H1 (cell line): Measurements from ENCODE around the gene MRPL40. TPM values are rescaled to one million over a fixed set of nuclear protein-coding genes. Genes with fewer than 3 reads are reported as not detected.

Source experiments
- CTCF ChIA-PET: fragments of 300-600 bp; sonication (Branson Sonifier 250); formaldehyde crosslinking; loops from one replicate; lab custom pipeline; 2021; ENCODE audit not compliant: partially characterized antibody; lab: Charles Lee
- POLR2A ChIA-PET: fragments of 300-600 bp; sonication (Branson Sonifier 250); formaldehyde crosslinking; loops from one replicate; lab custom pipeline; 2021; ENCODE audit warnings: inconsistent platforms; ENCODE audit not compliant: partially characterized antibody; lab: Charles Lee
- DNase-seq, 2 experiments: peaks; one replicate each; pipeline versions ENCODE4 v3.0.0 to v3.0.0-alpha.2; 2010 to 2022; ENCODE audit warnings: low spot score in 2 of 2, low read depth in 1 of 2, mixed read lengths in 1 of 2
- FAIRE-seq: peaks from 2 replicates; lab custom pipeline; 2011; peaks lifted over from hg19 to GRCh38; lab: Jason Lieb, UNC
- H2AFZ ChIP-seq: 2 replicates; pipeline ENCODE4 v1.8.1; 2012; ENCODE audit warnings: low read length, inconsistent platforms
- H2AK5ac ChIP-seq: 2 replicates; pipeline ENCODE4 v1.6.1; 2013; ENCODE audit warnings: low read depth, low read length
- H2BK120ac ChIP-seq: replicated peaks from 2 replicates; pipeline ENCODE3; 2013; ENCODE audit warnings: low read depth, low read length, inconsistent platforms
- H2BK12ac ChIP-seq: 2 replicates; pipeline ENCODE4 v1.6.1; 2013; ENCODE audit warnings: low read depth, low read length
- H2BK15ac ChIP-seq: 2 replicates; pipeline ENCODE4 v1.6.1; 2013; ENCODE audit warnings: low read length
- H2BK20ac ChIP-seq: 2 replicates; pipeline ENCODE4 v1.6.1; 2013; ENCODE audit warnings: low read length
- H2BK5ac ChIP-seq: 2 replicates; pipeline ENCODE4 v1.6.1; 2013; ENCODE audit warnings: low read depth, low read length
- H3K14ac ChIP-seq: 2 replicates; pipeline ENCODE4 v1.6.1; 2013; ENCODE audit warnings: inconsistent platforms; ENCODE audit not compliant: insufficient read length
- H3K18ac ChIP-seq: 2 replicates; pipeline ENCODE4 v1.6.1; 2013; ENCODE audit warnings: low read length; ENCODE audit errors: extremely low read depth
- H3K23ac ChIP-seq: 2 replicates; pipeline ENCODE4 v1.6.1; 2013; ENCODE audit warnings: inconsistent platforms; ENCODE audit not compliant: insufficient read length
- H3K23me2 ChIP-seq: 2 replicates; pipeline ENCODE4 v1.6.1; 2013; ENCODE audit warnings: low read depth, low read length
- H3K27ac ChIP-seq: 2 replicates; pipeline ENCODE4 v1.6.1; 2011; ENCODE audit warnings: low read depth, low read length, inconsistent platforms
- H3K27me3 ChIP-seq, 4 experiments: replicated peaks in 1 of 4; 1 replicate in 1 of 4; 2 replicates in 3 of 4; pipeline versions ENCODE4 v1.6.1 to v1.8.1; 2011 to 2013; ENCODE audit warnings: low read length in 3 of 4, mild to moderate bottlenecking in 3 of 4, inconsistent platforms in 2 of 4, mixed read lengths in 2 of 4, moderate library complexity in 1 of 4; ENCODE audit not compliant: control insufficient read depth in 3 of 4, insufficient read depth in 3 of 4; ENCODE audit errors: extremely low read depth in 1 of 4
- H3K36me3 ChIP-seq, 4 experiments: 2 replicates each; pipeline versions ENCODE4 v1.6.1 to v1.8.1; 2011 to 2013; ENCODE audit warnings: mild to moderate bottlenecking in 4 of 4, low read length in 3 of 4, moderate library complexity in 2 of 4, control low read depth in 1 of 4, inconsistent platforms in 1 of 4; ENCODE audit not compliant: insufficient read depth in 4 of 4, control insufficient read depth in 2 of 4
- H3K4ac ChIP-seq: replicated peaks from 2 replicates; pipeline ENCODE3; 2013; ENCODE audit warnings: low read length, low read depth, mixed read lengths, inconsistent platforms; ENCODE audit not compliant: insufficient read length
- H3K4me1 ChIP-seq, 4 experiments: replicated peaks in 1 of 4; 1 replicate in 1 of 4; 2 replicates in 3 of 4; pipeline versions ENCODE4 v1.6.1 to v1.8.1; 2011 to 2013; ENCODE audit warnings: low read length in 3 of 4, inconsistent platforms in 2 of 4, mixed read lengths in 1 of 4; ENCODE audit not compliant: insufficient read depth in 4 of 4, control insufficient read depth in 3 of 4
- H3K4me2 ChIP-seq, 2 experiments: 2 replicates each; pipeline versions ENCODE4 v1.6.1 to v1.8.1; 2011 to 2013; ENCODE audit warnings: low read depth in 2 of 2, low read length in 2 of 2, control low read depth in 1 of 2, inconsistent platforms in 1 of 2, mild to moderate bottlenecking in 1 of 2; ENCODE audit not compliant: insufficient read depth in 1 of 2
- H3K4me3 ChIP-seq, 4 experiments: fragments of 200-600, 300-600 bp in 1 of 4; sonication (generic), shearing (Covaris generic), sonication (Bioruptor Twin) in 1 of 4; 2 replicates each; pipeline versions ENCODE4 v1.5.1 to v1.8.1; 2011 to 2016; ENCODE audit warnings: low read length in 4 of 4, low read depth in 3 of 4, control low read depth in 2 of 4, inconsistent platforms in 2 of 4, mild to moderate bottlenecking in 2 of 4, mixed read lengths in 1 of 4, moderate library complexity in 1 of 4; ENCODE audit not compliant: insufficient read depth in 2 of 4; ENCODE audit errors: extremely low read depth in 1 of 4
- H3K56ac ChIP-seq: replicated peaks from 2 replicates; pipeline ENCODE3; 2013; ENCODE audit warnings: low read depth, mild to moderate bottlenecking, mixed read lengths, low read length, inconsistent platforms; ENCODE audit not compliant: insufficient read length
- H3K79me1 ChIP-seq: 2 replicates; pipeline ENCODE4 v1.6.1; 2013; ENCODE audit warnings: low read depth, low read length, control low read depth
- H3K79me2 ChIP-seq, 2 experiments: 2 replicates each; pipeline versions ENCODE4 v1.6.1 to v1.8.1; 2012 to 2013; ENCODE audit warnings: low read length in 2 of 2, mild to moderate bottlenecking in 2 of 2, inconsistent platforms in 1 of 2; ENCODE audit not compliant: insufficient read depth in 2 of 2, control insufficient read depth in 1 of 2
- H3K9ac ChIP-seq, 4 experiments: replicated peaks in 1 of 4; 1 replicate in 1 of 4; 2 replicates in 3 of 4; pipeline versions ENCODE4 v1.6.1 to v1.8.1; 2011 to 2013; ENCODE audit warnings: low read depth in 3 of 4, low read length in 3 of 4, control low read depth in 2 of 4, mild to moderate bottlenecking in 2 of 4, moderate library complexity in 2 of 4, inconsistent platforms in 1 of 4; ENCODE audit errors: extremely low read depth in 1 of 4
- H3K9me3 ChIP-seq, 2 experiments: 2 replicates each; pipeline versions ENCODE4 v1.6.1 to v1.8.1; 2012 to 2013; ENCODE audit warnings: mild to moderate bottlenecking in 2 of 2, moderate library complexity in 2 of 2, control low read depth in 1 of 2, inconsistent platforms in 1 of 2, low read depth in 1 of 2, low read length in 1 of 2, mixed read lengths in 1 of 2; ENCODE audit not compliant: insufficient read depth in 2 of 2
- H4K20me1 ChIP-seq, 2 experiments: replicated peaks in 1 of 2; 2 replicates each; pipeline versions ENCODE3 to v1.8.1; 2011 to 2013; ENCODE audit warnings: inconsistent platforms in 2 of 2, low read length in 2 of 2, mild to moderate bottlenecking in 1 of 2; ENCODE audit not compliant: insufficient read depth in 2 of 2, control insufficient read depth in 1 of 2
- H4K5ac ChIP-seq: 2 replicates; pipeline ENCODE4 v1.6.1; 2013; ENCODE audit warnings: low read length, low read depth, mixed read lengths, inconsistent platforms; ENCODE audit not compliant: insufficient read length
- H4K8ac ChIP-seq: 2 replicates; pipeline ENCODE4 v1.8.0; 2013; ENCODE audit warnings: mild to moderate bottlenecking, moderate library complexity, low read length, inconsistent platforms; ENCODE audit not compliant: insufficient read depth; ENCODE audit errors: extremely low read depth
- H4K91ac ChIP-seq: replicated peaks from 2 replicates; pipeline ENCODE3; 2013; ENCODE audit warnings: low read length, mixed read lengths, inconsistent platforms; ENCODE audit not compliant: insufficient read length
- BCL11A ChIP-seq, 2 experiments: IDR thresholded peaks; one replicate each; pipeline ENCODE4 v1.6.1; 2011; ENCODE audit warnings: low read depth in 2 of 2, low read length in 2 of 2, mild to moderate bottlenecking in 2 of 2
- CBX5 ChIP-seq: fragments of 300-800, 300-1000 bp; sonication (generic); IDR thresholded peaks from 2 replicates; pipeline ENCODE4 v1.7.1; 2016; ENCODE audit warnings: antibody characterized with exemption, low read length, low read depth
- CEBPB ChIP-seq: IDR thresholded peaks from 2 replicates; pipeline ENCODE4 v1.6.1; 2012; ENCODE audit warnings: low read depth, low read length
- CHD1 ChIP-seq: IDR thresholded peaks from 2 replicates; pipeline ENCODE4 v1.6.1; 2012; ENCODE audit warnings: low read depth, low read length, improper control_type of control experiment
- EGR1 ChIP-seq: IDR thresholded peaks from 2 replicates; pipeline ENCODE4 v1.6.1; 2011; ENCODE audit warnings: low read depth, low read length, borderline replicate concordance
- GABPA ChIP-seq: IDR thresholded peaks from 2 replicates; pipeline ENCODE4 v1.6.1; 2011; ENCODE audit warnings: mild to moderate bottlenecking, low read length, moderate library complexity, borderline replicate concordance; ENCODE audit not compliant: insufficient read depth
- HDAC2 ChIP-seq, 2 experiments: fragments of 300-600 bp in 1 of 2; sonication (generic) in 1 of 2; IDR thresholded peaks; 2 replicates each; pipeline ENCODE4 v1.6.1; 2011 to 2012; ENCODE audit warnings: low read depth in 2 of 2, low read length in 2 of 2, mild to moderate bottlenecking in 2 of 2, moderate library complexity in 2 of 2, borderline replicate concordance in 1 of 2, inconsistent platforms in 1 of 2
- RAD21 ChIP-seq, 2 experiments: IDR thresholded peaks in 1 of 2; conservative IDR thresholded peaks in 1 of 2; 2 replicates each; pipeline ENCODE4 v1.6.1; 2011; ENCODE audit warnings: low read depth in 2 of 2, low read length in 2 of 2, improper control_type of control experiment in 1 of 2, inconsistent platforms in 1 of 2, mild to moderate bottlenecking in 1 of 2, moderate library complexity in 1 of 2
- SUZ12 ChIP-seq: fragments of 200-600 bp; sonication (generic); IDR thresholded peaks from 2 replicates; pipeline ENCODE4 v1.6.1; 2012; ENCODE audit warnings: mild to moderate bottlenecking, inconsistent platforms, low read length, moderate library complexity, mixed read lengths
- TBP ChIP-seq: IDR thresholded peaks from 2 replicates; pipeline ENCODE4 v1.6.1; 2011; ENCODE audit warnings: low read depth, low read length, improper control_type of control experiment
- TCF12 ChIP-seq: IDR thresholded peaks from 2 replicates; pipeline ENCODE4 v1.6.1; 2011; ENCODE audit warnings: low read depth, mild to moderate bottlenecking, low read length
- USF2 ChIP-seq: IDR thresholded peaks from 2 replicates; pipeline ENCODE4 v1.6.1; 2011; ENCODE audit warnings: low read length, improper control_type of control experiment
- WGBS, 2 experiments: shearing (Covaris generic) in 1 of 2; methylation state at CpG; one replicate each; pipeline versions ENCODE4 v1.1.6 to v1.1.7; 2013 to 2015; ENCODE audit warnings: low lambda C conversion rate in 2 of 2, mixed read lengths in 2 of 2, inconsistent platforms in 1 of 2, low coverage in 1 of 2, missing lambda C conversion rate in 1 of 2; ENCODE audit not compliant: insufficient replicate concordance in 2 of 2, insufficient coverage in 1 of 2, insufficient read length in 1 of 2; ENCODE audit errors: extremely low coverage in 1 of 2, missing lambda C conversion rate in 1 of 2; 5-methylcytosine and 5-hydroxymethylcytosine counted together
- polyA plus RNA-seq, 7 experiments: library from polyadenylated mRNA; depleted of rRNA in 3 of 7; stranded (reverse) in 5 of 7; unstranded in 2 of 7; fragments of >200 nt in 5 of 7; fragments of 200-250 nt in 2 of 7; gene quantifications; 1 replicate in 5 of 7; 2 replicates in 1 of 7; 4 replicates in 1 of 7; pipeline versions ENCODE4 v1.2.1 to v1.2.3, GENCODE V29; 2011 to 2013; ENCODE audit warnings: missing spikeins in 2 of 7, mixed read lengths in 2 of 7
- total RNA-seq: library from RNA; stranded (reverse); fragmentation: NEBNext Ultra II Directional; extraction: Animal tissue kit (Norgen Biotek cat#: 25700); gene quantifications from 2 replicates; pipeline ENCODE4 v1.2.1, GENCODE V29; 2021

Gene MRPL40
- total and polyA plus RNA-seq, 2 of the 8 experiments (the other 6 are each of a cell fraction or from before 2014, with no cell fraction given): 12.4 to 14.5 TPM

- H3K9ac ChIP-seq: no peak overlapping the region
- TF ChIP-seq HDAC2 (IDR thresholded peaks at IDR 0.05; ENCODE audit: borderline replicate concordance in 1 of 2, low read depth in 2 of 2, low read length in 2 of 2) (no peak), CHD1 (no peak), USF2 (no peak), CEBPB (no peak), GABPA (no peak), BCL11A (IDR thresholded peaks at IDR 0.05; ENCODE audit: low read depth in 2 of 2, low read length in 2 of 2) (no peak), SUZ12 (no peak), CBX5 (no peak), EGR1 (no peak), TCF12 (no peak), RAD21 (IDR thresholded peaks at IDR 0.05 in 1 of 2, conservative IDR thresholded peaks at IDR 0.05 in 1 of 2; ENCODE audit: low read depth in 2 of 2, low read length in 2 of 2) (no peak), TBP (no peak)
Observed at GRCh38 chr22:19406846-19407245, 25.5 kb upstream of the MRPL40 start.

More at GRCh38 chr22:19406846-19407245, 25.5 kb upstream of the MRPL40 start:
- Histone ChIP-seq H3K79me2 (peaks cover 0 to 14% of the 10 kb centered on the region in 2 experiments; a peak in 1 of 4 replicates), H3K18ac (no peak overlapping the region), H3K27ac (no peak overlapping the region), H3K23ac (no peak overlapping the region), H2AFZ (no peak overlapping the region), H4K8ac (no peak overlapping the region; the same call in 1 of the 2 replicates), H3K4ac (no peak overlapping the region), H3K27me3 (no peaks in the 10 kb centered on the region), H4K20me1 (peaks cover 8 to 23% of the 10 kb centered on the region in 2 experiments), H2BK20ac (no peak overlapping the region), H3K4me1 (no peaks in the 10 kb centered on the region), H2AK5ac (no peak overlapping the region), H3K79me1 (peaks cover 6% of the 10 kb centered on the region; the same call in 1 of the 2 replicates), H3K56ac (no peak overlapping the region), H3K36me3 (peaks cover 7 to 40% (median 29%) of the 10 kb centered on the region in 4 experiments; a peak in 7 of 8 replicates), H3K4me2 (no peak overlapping the region), H3K23me2 (no peaks in the 10 kb centered on the region), H3K9me3 (no peaks in the 10 kb centered on the region), H2BK5ac (no peak overlapping the region), H4K91ac (no peak overlapping the region), H2BK12ac (no peak overlapping the region), H4K5ac (no peak overlapping the region), H2BK120ac (no peak overlapping the region), H2BK15ac (no peak overlapping the region), H3K4me3 (no peak overlapping the region), H3K14ac (no peak overlapping the region)
- ChIA-PET POLR2A (no interaction called here), CTCF (interaction anchor here (0.8 kb wide), 2 partner anchors 11 to 24 kb away, joined by 3 read pairs; no protein-coding TSS in a partner anchor)
- DNase-seq (no peak), FAIRE-seq (no peak)
- 94% methylated on average over 4 of the region's 4 CpGs; no CpG with 5 or more reads in 1 of the 2 experiments for WGBS, 2 experiments
